ENCODE data around the gene GBP1. TPM values are rescaled to one million over a fixed set of nuclear protein-coding genes. Genes with fewer than 3 reads are reported as not detected.
A peak's percentile ranks its signal among the peaks of the same experiment; 100 is the strongest.
"Not testable (repeated sequence)": the region's sequence is repeated elsewhere in the genome, so short reads cannot be mapped to it uniquely, and the experiment has no call there.

The GBP1 gene
- total RNA-seq, 8 experiments from 2014 or later, result 0.11 to 32.3 (median 9.5) TPM

GRCh38 chr1:89081005-89081404, 16.0 kb upstream of the GBP1 start:
- no peak for ATAC-seq (replicated peaks in 6 of 8)
- H3K4me3 ChIP-seq, result no peak overlapping the region
- no peak overlapping the region for H3K27ac ChIP-seq
- in situ Hi-C loops (cut with MboI; ENCODE audit: low pct_unique_long_range_greater_than_20kb in 2 of 9, low sequenced_read_pairs in 9 of 9, unreplicated experiment in 9 of 9), result loop anchor here in 1 of 9 experiments (25.0 kb wide), 1 partner anchor 281 kb away; the partner anchor contains the start of gene GBP6
- WGBS, 10 experiments, result 8 to 92% (median 61%) methylated on average over 1 to 3 of the region's 3 CpGs; no CpG with 5 or more reads in 1 of the 10 experiments
- no peaks in the 10 kb centered on the region for H3K4me1 ChIP-seq (replicated peaks in 1 of 2)

- H3K4me3 ChIP-seq; H3K4me1 ChIP-seq (replicated peaks in 1 of 2); ATAC-seq (replicated peaks in 6 of 8); H3K27ac ChIP-seq: not testable (repeated sequence)
- in situ Hi-C loops (cut with MboI; ENCODE audit: low pct_unique_long_range_greater_than_20kb in 2 of 9, low sequenced_read_pairs in 9 of 9, unreplicated experiment in 9 of 9), result loop anchor here in 1 of 9 experiments (25.0 kb wide), 1 partner anchor 282 kb away; the partner anchor contains the start of gene GBP6
- 40 to 100% (median 65%) methylated on average over 1 to 7 of the region's 7 CpGs; no CpG with 5 or more reads in 1 of the 10 experiments for WGBS, 10 experiments
These were observed 15.1 kb upstream of the GBP1 start for GRCh38 chr1:89080068-89080467.

- H3K4me1 ChIP-seq (replicated peaks in 1 of 2); in situ Hi-C loops (cut with MboI; ENCODE audit: low pct_unique_long_range_greater_than_20kb in 2 of 9, low sequenced_read_pairs in 9 of 9, unreplicated experiment in 9 of 9); ATAC-seq (replicated peaks in 6 of 8); H3K4me3 ChIP-seq; H3K27ac ChIP-seq: not testable (repeated sequence)
- WGBS, 10 experiments, result 38 to 80% (median 55%) methylated on average over 2 to 7 of the region's 8 CpGs; no CpG with 5 or more reads in 3 of the 10 experiments
These were observed 7.6 kb upstream of the GBP1 start for GRCh38 chr1:89072466-89073065.

- in situ Hi-C loops (cut with MboI; ENCODE audit: low pct_unique_long_range_greater_than_20kb in 2 of 9, low sequenced_read_pairs in 9 of 9, unreplicated experiment in 9 of 9), result no loop called here
- Histone ChIP-seq H3K27ac (no peak overlapping the region), H3K4me1 (replicated peaks in 1 of 2) (no peaks in the 10 kb centered on the region), H3K4me3 (no peak overlapping the region)
- ATAC-seq (replicated peaks in 6 of 8), result no peak
- WGBS, 10 experiments, result 40 to 100% (median 86%) methylated on average over 1 of the region's 1 CpG; no CpG with 5 or more reads in 3 of the 10 experiments
These were observed 5.5 kb upstream of the GBP1 start for GRCh38 chr1:89070509-89070908.

- in situ Hi-C loops (cut with MboI; ENCODE audit: low pct_unique_long_range_greater_than_20kb in 2 of 9, low sequenced_read_pairs in 9 of 9, unreplicated experiment in 9 of 9), result no loop called here
- no peak overlapping the region for H3K4me3 ChIP-seq
- H3K4me1 ChIP-seq (replicated peaks in 1 of 2), result no peaks in the 10 kb centered on the region
- 0 to 98% (median 85%) methylated on average over 1 to 2 of the region's 2 CpGs for WGBS, 10 experiments
- ATAC-seq (replicated peaks in 6 of 8), result peak in 1 of 8 experiments; percentile 7
- H3K27ac ChIP-seq, result no peak overlapping the region
These were observed 4.9 kb upstream of the GBP1 start for GRCh38 chr1:89069951-89070350.

GRCh38 chr1:89068291-89068690, 3.3 kb upstream of the GBP1 start:
- no peak for ATAC-seq (replicated peaks in 6 of 8)
- Histone ChIP-seq H3K4me1 (replicated peaks in 1 of 2) (no peaks in the 10 kb centered on the region), H3K27ac (no peak overlapping the region), H3K4me3 (no peak overlapping the region)
- in situ Hi-C loops (cut with MboI; ENCODE audit: low pct_unique_long_range_greater_than_20kb in 2 of 9, low sequenced_read_pairs in 9 of 9, unreplicated experiment in 9 of 9), result no loop called here

GRCh38 chr1:89064632-89065031, 376 bp downstream of the GBP1 start:
- WGBS, 10 experiments, result 0 to 85% (median 64%) methylated on average over 2 to 4 of the region's 4 CpGs; no CpG with 5 or more reads in 2 of the 10 experiments
- Histone ChIP-seq H3K4me1 (replicated peaks in 1 of 2) (no peaks in the 10 kb centered on the region), H3K27ac (no peak overlapping the region), H3K4me3 (no peak overlapping the region)
- in situ Hi-C loops (cut with MboI; ENCODE audit: low pct_unique_long_range_greater_than_20kb in 2 of 9, low sequenced_read_pairs in 9 of 9, unreplicated experiment in 9 of 9), result no loop called here
- peak in 3 of 8 experiments; percentile 47 to 66 (median 51) for ATAC-seq (replicated peaks in 6 of 8)

- no peak overlapping the region for H3K27ac ChIP-seq
- WGBS, 10 experiments, result 20 to 92% (median 80%) methylated on average over 1 to 3 of the region's 3 CpGs; no CpG with 5 or more reads in 2 of the 10 experiments
- in situ Hi-C loops (cut with MboI; ENCODE audit: low pct_unique_long_range_greater_than_20kb in 2 of 9, low sequenced_read_pairs in 9 of 9, unreplicated experiment in 9 of 9), result no loop called here
- no peak for ATAC-seq (replicated peaks in 6 of 8)
- no peaks in the 10 kb centered on the region for H3K4me1 ChIP-seq (replicated peaks in 1 of 2)
- no peak overlapping the region for H3K4me3 ChIP-seq
These were observed 1.9 kb downstream of the GBP1 start for GRCh38 chr1:89063094-89063493.

- WGBS, 10 experiments, result 48 to 100% (median 83%) methylated on average over 2 to 5 of the region's 5 CpGs
- Histone ChIP-seq H3K4me3 (no peak overlapping the region), H3K27ac (no peak overlapping the region), H3K4me1 (replicated peaks in 1 of 2) (no peaks in the 10 kb centered on the region)
- in situ Hi-C loops (cut with MboI; ENCODE audit: low pct_unique_long_range_greater_than_20kb in 2 of 9, low sequenced_read_pairs in 9 of 9, unreplicated experiment in 9 of 9), result no loop called here
- no peak for ATAC-seq (replicated peaks in 6 of 8)
These were observed 4.9 kb downstream of the GBP1 start for GRCh38 chr1:89060091-89060490.

- no peak overlapping the region for H3K27ac ChIP-seq
- in situ Hi-C loops (cut with MboI; ENCODE audit: low pct_unique_long_range_greater_than_20kb in 2 of 9, low sequenced_read_pairs in 9 of 9, unreplicated experiment in 9 of 9), result no loop called here
- H3K4me1 ChIP-seq (replicated peaks in 1 of 2), result no peaks in the 10 kb centered on the region
- WGBS, 10 experiments, result 50 to 100% (median 85%) methylated on average over 1 of the region's 1 CpG; no CpG with 5 or more reads in 1 of the 10 experiments
- ATAC-seq (replicated peaks in 6 of 8), result no peak
- no peak overlapping the region for H3K4me3 ChIP-seq
These were observed 13.1 kb downstream of the GBP1 start for GRCh38 chr1:89051955-89052312.

- no peak for ATAC-seq (replicated peaks in 6 of 8)
- no peaks in the 10 kb centered on the region for H3K4me1 ChIP-seq (replicated peaks in 1 of 2)
- in situ Hi-C loops (cut with MboI; ENCODE audit: low pct_unique_long_range_greater_than_20kb in 2 of 9, low sequenced_read_pairs in 9 of 9, unreplicated experiment in 9 of 9), result no loop called here
- 80 to 97% (median 92%) methylated on average over 2 to 9 of the region's 9 CpGs for WGBS, 10 experiments
- no peak overlapping the region for H3K4me3 ChIP-seq
- no peak overlapping the region for H3K27ac ChIP-seq
These were observed 13.6 kb downstream of the GBP1 start for GRCh38 chr1:89051300-89051954.

- no peak overlapping the region for H3K4me3 ChIP-seq
- no peak overlapping the region for H3K27ac ChIP-seq
- ATAC-seq (replicated peaks in 6 of 8), result no peak
- in situ Hi-C loops (cut with MboI; ENCODE audit: low pct_unique_long_range_greater_than_20kb in 2 of 9, low sequenced_read_pairs in 9 of 9, unreplicated experiment in 9 of 9), result no loop called here
- 87 to 100% (median 100%) methylated on average over 1 to 10 of the region's 11 CpGs; no CpG with 5 or more reads in 5 of the 10 experiments for WGBS, 10 experiments
- no peaks in the 10 kb centered on the region for H3K4me1 ChIP-seq (replicated peaks in 1 of 2)
These were observed 14.4 kb downstream of the GBP1 start for GRCh38 chr1:89050649-89051033.

GRCh38 chr1:89049901-89050648, 14.9 kb downstream of the GBP1 start:
- H3K4me3 ChIP-seq; in situ Hi-C loops (cut with MboI; ENCODE audit: low pct_unique_long_range_greater_than_20kb in 2 of 9, low sequenced_read_pairs in 9 of 9, unreplicated experiment in 9 of 9); H3K27ac ChIP-seq; ATAC-seq (replicated peaks in 6 of 8); H3K4me1 ChIP-seq (replicated peaks in 1 of 2): not testable (repeated sequence)
- WGBS, 10 experiments, result 58 to 87% (median 83%) methylated on average over 2 to 8 of the region's 9 CpGs; no CpG with 5 or more reads in 2 of the 10 experiments

Data from motor neuron (in vitro differentiated cells).